NCI-H187 (cell line): ENCODE data around the gene BLNK.
"Not testable (repeated sequence)": the region's sequence is repeated elsewhere in the genome, so short reads cannot be mapped to it uniquely, and the experiment has no call there.

Experiments
- DNase-seq, 2 experiments: peaks; one replicate each; lab custom pipeline; 2025; lab: John Stamatoyannopoulos, UW

Gene BLNK

GRCh38 chr10:96271016-96271815 is at the start of gene BLNK:
Gene BLNK (minus strand): TSS chr10:96271569. CDS start chr10:96271398, 171 bp downstream.
- DNase-seq, result no peak

DNA sequence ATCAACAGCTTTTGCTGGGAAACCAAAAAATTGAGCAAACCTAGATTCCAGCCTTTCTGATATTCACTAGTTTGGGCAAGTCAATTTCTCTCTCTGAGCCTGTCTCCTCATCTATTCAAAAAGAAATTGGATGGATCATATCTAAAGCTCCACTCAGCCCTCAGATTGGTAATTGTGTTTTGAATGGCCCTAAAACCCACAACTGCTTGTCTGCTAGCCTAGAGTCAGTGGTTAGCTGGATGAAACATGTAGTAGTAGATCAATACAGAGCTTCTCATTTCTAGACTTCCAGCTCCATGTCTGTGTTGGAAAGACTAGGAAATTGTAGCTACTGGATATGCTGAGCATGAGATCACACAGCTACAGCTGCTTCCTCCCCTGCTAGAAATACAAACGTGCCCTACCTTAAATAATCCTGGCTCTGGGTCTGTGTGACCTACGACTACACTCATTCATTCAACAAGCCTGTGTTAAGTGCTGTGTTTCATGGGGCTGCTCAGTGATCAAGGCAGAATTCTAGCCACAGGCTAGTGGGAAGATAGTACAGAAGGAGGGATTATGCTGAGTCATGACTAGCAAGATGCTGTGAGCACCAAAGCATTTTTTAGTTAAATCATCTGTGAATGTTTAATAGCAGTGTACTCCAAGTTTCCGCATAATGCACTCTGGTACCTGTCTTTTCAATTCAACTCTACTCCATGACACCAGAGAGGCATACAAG is 48.5 kb upstream of the BLNK start:
- no peak for DNase-seq

GRCh38 chr10:96317067-96317833 is 45.9 kb upstream of the BLNK start:
- DNase-seq, result no peak

DNA sequence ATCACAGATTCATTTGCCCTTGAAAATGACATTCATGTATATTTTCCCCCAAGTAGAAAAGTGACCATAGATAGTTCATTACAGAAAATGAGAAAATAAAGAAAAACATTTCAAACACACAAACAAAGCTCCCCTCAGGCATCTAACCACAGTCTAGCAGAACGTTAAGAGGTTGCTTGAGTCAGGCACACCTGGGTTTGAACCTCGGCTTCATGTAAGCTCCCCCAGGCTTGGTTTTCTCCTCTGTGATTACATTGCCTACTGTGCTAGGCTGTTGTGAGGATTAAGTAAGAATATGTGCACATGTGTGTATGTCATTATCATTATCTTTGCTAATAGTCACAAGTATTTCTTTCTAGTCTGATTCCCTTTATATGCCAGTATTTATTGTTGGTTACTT is 42.0 kb upstream of the BLNK start:
- no peak for DNase-seq

GRCh38 chr10:96311180-96311715 is 39.9 kb upstream of the BLNK start:
- no peak for DNase-seq

DNA sequence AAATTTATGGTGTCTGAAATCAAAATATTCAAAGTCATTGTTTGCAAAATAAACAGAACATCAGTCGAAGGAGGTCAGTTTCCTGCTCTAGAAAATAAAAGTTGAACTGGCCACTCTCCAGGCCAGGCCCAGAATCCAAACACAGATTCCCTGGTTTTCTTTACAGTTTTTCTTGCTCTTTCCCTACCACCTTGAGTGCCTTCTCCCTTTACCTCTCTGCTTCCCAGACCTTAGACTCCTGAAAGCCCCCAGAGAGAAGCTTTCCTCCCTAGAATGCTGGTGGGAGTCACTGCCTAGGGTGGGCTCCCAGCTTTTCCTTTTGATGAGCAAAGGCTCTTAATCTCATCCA is 38.9 kb upstream of the BLNK start:
- no peak for DNase-seq

DNA sequence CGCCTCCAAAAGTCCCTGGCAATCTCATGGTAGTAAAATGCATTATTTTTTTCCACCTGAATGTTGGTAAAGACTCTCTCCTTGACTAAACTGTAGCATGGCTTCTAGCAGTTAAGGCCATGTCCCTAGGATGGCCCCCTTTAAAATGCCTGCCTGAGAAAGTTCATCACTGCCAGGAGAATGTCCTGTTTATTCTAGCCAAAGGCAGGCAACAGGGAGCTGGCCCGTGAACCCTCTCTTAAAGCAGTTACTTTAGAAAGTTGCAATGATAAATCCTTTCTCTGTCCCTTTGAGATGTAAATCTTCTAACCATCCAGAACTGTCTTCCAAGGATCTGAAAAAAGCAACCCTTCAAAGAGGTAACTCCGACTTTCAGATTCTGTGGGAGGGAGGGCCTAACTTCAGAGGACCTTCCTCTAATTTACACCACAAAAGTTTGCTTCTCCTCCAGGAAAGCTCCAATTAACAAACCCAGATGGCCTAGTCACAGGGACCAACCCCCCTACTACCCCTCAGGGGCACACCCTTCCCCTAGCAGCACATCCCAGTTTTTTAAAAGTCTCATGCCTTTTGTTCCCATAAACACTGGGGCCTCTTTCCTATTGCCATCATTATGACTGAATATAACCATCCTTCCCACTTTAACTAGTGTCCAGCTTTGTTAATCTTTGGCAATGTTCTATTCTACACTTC is 38.4 kb upstream of the BLNK start:
- DNase-seq, result no peak

DNA sequence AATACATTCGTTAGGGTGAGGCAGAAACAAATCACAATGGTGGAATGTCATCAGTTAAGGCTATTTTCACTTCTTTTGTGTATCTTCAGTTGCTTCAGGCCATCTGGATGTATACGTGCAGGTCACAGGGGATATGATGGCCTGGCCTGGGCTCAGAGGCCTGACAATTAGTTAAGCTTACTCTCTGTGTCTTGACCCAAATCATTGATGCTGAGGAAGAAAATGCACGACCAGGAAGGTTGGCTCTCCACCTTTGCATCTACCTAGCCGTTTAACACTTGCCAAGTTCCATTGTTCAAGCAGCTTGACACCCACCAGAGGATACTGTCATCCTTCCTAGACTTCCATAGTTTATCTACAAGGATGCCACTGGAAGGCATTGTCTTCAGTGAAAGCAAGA is 37.5 kb upstream of the BLNK start:
- DNase-seq, result not testable (repeated sequence)

DNA sequence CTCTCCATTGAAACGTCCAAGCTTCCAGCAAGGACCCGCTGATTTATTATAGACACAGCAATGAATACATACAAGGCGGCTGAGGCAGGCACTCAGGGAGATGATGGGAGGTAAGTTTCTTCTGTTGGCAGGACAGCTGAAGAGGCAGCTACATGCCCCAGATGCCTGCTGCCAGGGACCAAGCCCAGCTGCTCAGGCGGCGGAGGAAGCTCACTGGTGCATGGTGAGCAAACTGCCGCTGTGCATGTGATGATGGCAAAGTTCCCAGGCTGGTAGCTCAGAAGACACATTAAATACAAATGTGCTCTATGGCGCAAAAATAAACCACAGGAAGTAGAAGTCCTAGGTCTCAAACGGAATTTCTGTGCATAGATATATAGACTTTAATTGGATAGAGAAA is 35.1 kb upstream of the BLNK start:
- peak in 1 of 2 experiments; percentile 10 for DNase-seq

GRCh38 chr10:96305019-96305418 is 33.6 kb upstream of the BLNK start:
- no peak for DNase-seq

DNA sequence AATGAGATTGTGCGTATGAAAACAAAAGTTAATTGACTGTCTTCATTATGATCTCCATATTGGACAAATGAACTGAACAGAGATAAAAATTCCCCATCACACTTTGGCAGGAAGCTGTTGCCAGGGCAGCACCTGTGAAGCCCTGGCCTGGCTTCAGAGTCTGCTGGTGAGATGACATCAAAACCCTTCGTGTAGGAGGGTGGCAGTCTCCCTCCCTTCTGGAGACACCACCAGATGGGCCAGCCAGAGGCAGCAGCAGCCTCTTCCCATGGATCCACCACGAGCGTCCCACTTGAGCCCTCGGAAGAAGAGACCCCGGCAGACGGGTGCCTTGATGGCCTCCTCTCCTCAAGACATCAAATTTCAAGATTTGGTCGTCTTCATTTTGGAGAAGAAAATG is 32.9 kb upstream of the BLNK start, which contains the start of gene DNTT:
Gene DNTT (plus strand): TSS at position 205 of the 400 bp plus-strand sequence. CDS start 64 bp downstream, at position 269.
- DNase-seq, result no peak

DNA sequence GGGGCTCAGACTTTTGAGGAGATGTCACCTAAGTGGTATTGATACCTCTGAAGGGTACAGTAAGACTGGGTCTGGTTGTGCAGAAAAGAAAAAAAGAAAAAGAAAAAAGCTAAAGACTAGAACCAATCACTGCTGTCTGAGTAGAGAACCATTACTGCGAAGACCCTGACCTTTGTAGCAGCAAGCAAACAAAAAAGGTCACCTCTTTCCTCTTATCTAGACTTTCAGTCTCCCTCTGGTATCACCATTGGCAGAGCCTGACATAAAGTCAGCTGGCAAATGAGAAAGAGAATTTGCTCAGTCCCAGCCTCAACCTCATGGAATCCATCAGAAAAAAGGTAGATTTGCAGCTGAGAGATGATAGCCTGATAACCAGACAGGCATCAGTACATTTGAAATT is 30.2 kb upstream of the BLNK start:
- DNase-seq, result no peak

GRCh38 chr10:96299383-96299782 is 28.0 kb upstream of the BLNK start:
- no peak for DNase-seq

DNA sequence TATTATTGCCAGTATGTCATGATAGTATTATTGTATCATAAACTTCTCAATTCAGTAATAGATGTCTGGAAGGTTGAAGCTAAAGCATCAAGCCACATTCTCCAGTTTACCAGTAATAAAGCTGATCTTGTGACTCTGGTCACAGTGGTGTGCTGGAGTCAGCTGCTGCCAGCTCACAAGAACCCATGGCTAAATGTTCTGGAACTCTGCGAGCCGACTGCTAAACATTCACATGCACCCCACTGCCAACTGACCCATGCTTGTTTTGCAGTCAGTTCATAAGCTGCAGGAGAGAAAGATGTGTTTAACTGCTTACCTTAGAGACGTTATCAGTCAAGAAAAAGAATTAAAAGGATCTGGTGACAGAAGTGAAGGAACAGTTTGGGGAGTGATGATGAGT is 27.0 kb upstream of the BLNK start:
- DNase-seq, result no peak

- no peak for DNase-seq
Observed at GRCh38 chr10:96297486-96297885, 26.1 kb upstream of the BLNK start.

- DNase-seq, result no peak
Observed at GRCh38 chr10:96295475-96295874, 24.1 kb upstream of the BLNK start.

- no peak for DNase-seq
Observed at GRCh38 chr10:96292971-96293920, 21.9 kb upstream of the BLNK start.

- DNase-seq, result no peak
Observed at GRCh38 chr10:96290368-96291133, 19.2 kb upstream of the BLNK start.

- no peak for DNase-seq
Observed at GRCh38 chr10:96289218-96289910, 18.0 kb upstream of the BLNK start.
